Brain microvascular endothelial cell (primary cell): Measurements from ENCODE around the gene BAD.

Source experiments
- DNase-seq: peaks from one replicate; pipeline ENCODE4 v3.0.0-alpha.2; 2020
- H3K27ac ChIP-seq: fragments of 250-450 bp; sonication (Bioruptor Pico); 2 replicates; pipeline ENCODE4 v1.5.1; 2020; ENCODE audit warnings: mild to moderate bottlenecking, moderate library complexity
- H3K27me3 ChIP-seq: fragments of 250-450 bp; sonication (Bioruptor Pico); replicated peaks from 2 replicates; pipeline ENCODE4 v1.5.1; 2020; ENCODE audit warnings: mild to moderate bottlenecking
- H3K36me3 ChIP-seq: fragments of 250-450 bp; sonication (Bioruptor Pico); replicated peaks from 2 replicates; pipeline ENCODE4 v1.5.1; 2020; ENCODE audit warnings: mild to moderate bottlenecking
- H3K4me3 ChIP-seq: 2 replicates; pipeline ENCODE4 v1.5.1; 2011; ENCODE audit warnings: low read depth, mild to moderate bottlenecking, control low read depth, low read length, moderate library complexity
- CTCF ChIP-seq: IDR thresholded peaks from 2 replicates; pipeline ENCODE4 v1.5.1; 2011; ENCODE audit warnings: low read depth, mild to moderate bottlenecking, moderate library complexity, low read length, control low read depth, inconsistent platforms; ENCODE audit errors: missing control alignments
- in situ Hi-C: cut with HindIII; loops from 2 replicates; pipeline ENCODE4 v1.10.0; 2017; ENCODE audit warnings: low sequenced_read_pairs, low pct_ligation_motif_present

The BAD gene

GRCh38 chr11:64288353-64288750 lies 3.9 kb upstream of the BAD start:
- Histone ChIP-seq H3K27me3 (peaks cover 26% of the 10 kb centered on the region), H3K4me3 (no peak overlapping the region), H3K36me3 (no peaks in the 10 kb centered on the region), H3K27ac (no peak overlapping the region)
- TF ChIP-seq CTCF = no peak
- no peak for DNase-seq
- in situ Hi-C loops = no loop called here

GRCh38 chr11:64287676-64288352 lies 3.3 kb upstream of the BAD start:
- no peaks in the 10 kb centered on the region for H3K36me3 ChIP-seq
- in situ Hi-C loops = no loop called here
- H3K27me3 ChIP-seq = peaks cover 22% of the 10 kb centered on the region
- H3K4me3 ChIP-seq = no peak overlapping the region
- no peak overlapping the region for H3K27ac ChIP-seq
- no peak for DNase-seq
- TF ChIP-seq CTCF = no peak

GRCh38 chr11:64286801-64287159 lies 2.3 kb upstream of the BAD start:
- H3K4me3 ChIP-seq = no peak overlapping the region
- no peak overlapping the region for H3K27ac ChIP-seq
- no peak for DNase-seq
- H3K36me3 ChIP-seq = no peaks in the 10 kb centered on the region
- no peak for TF ChIP-seq CTCF
- in situ Hi-C loops = no loop called here
- H3K27me3 ChIP-seq = peaks cover 12% of the 10 kb centered on the region

GRCh38 chr11:64285885-64286800 lies 1.7 kb upstream of the BAD start:
- no peak for DNase-seq
- in situ Hi-C loops = no loop called here
- Histone ChIP-seq H3K4me3 (peak overlapping the region; percentile 70), H3K27me3 (peaks cover 5% of the 10 kb centered on the region), H3K27ac (peak overlapping the region; percentile 66), H3K36me3 (no peaks in the 10 kb centered on the region)
- TF ChIP-seq CTCF = no peak

GRCh38 chr11:64284962-64285884 lies 758 bp upstream of the BAD start, which contains the start of gene GPR137:
TSS of gene GPR137 (plus strand) at chr11:64285848. CDS start at chr11:64286525, 677 bp downstream.
- H3K36me3 ChIP-seq = no peaks in the 10 kb centered on the region
- peak within 1 kb of the TSS; percentile 70 for H3K4me3 ChIP-seq
- peak within 1 kb of the TSS; percentile 66 for H3K27ac ChIP-seq
- in situ Hi-C loops = no loop called here
- no peak for TF ChIP-seq CTCF
- no peaks in the 10 kb centered on the region for H3K27me3 ChIP-seq
- DNase-seq = peak; percentile 40
